GM12878 (cell line): Measurements from ENCODE around the gene FAM20A. TPM values are rescaled to one million over a fixed set of nuclear protein-coding genes. Genes with fewer than 3 reads are reported as not detected.

ENCODE experiments used
- ATF7 ChIP-seq: fragments of 450-650 bp; IDR thresholded peaks from 2 replicates; pipeline ENCODE4 v1.6.1; 2016; ENCODE audit warnings: low read depth, mild to moderate bottlenecking
- BACH1 ChIP-seq: fragments of 450-650 bp; IDR thresholded peaks from 2 replicates; pipeline ENCODE4 v1.6.1; 2017; ENCODE audit warnings: mild to moderate bottlenecking, borderline replicate concordance
- CHD4 ChIP-seq: fragments of 200-600 bp; sonication (generic); IDR thresholded peaks from 2 replicates; pipeline ENCODE4 v1.6.1; 2016; ENCODE audit warnings: mild to moderate bottlenecking
- CREM ChIP-seq: IDR thresholded peaks from 2 replicates; pipeline ENCODE4 v1.6.1; 2014; ENCODE audit warnings: antibody characterized with exemption, low read depth
- DPF2 ChIP-seq: fragments of 450-650 bp; IDR thresholded peaks from 2 replicates; pipeline ENCODE4 v1.6.1; 2017; ENCODE audit warnings: mild to moderate bottlenecking
- E4F1 ChIP-seq: fragments of 450-650 bp; IDR thresholded peaks from 2 replicates; pipeline ENCODE4 v1.6.1; 2018; ENCODE audit warnings: borderline replicate concordance, mild to moderate bottlenecking; ENCODE audit not compliant: partially characterized antibody
- EP300 ChIP-seq, 2 experiments: fragments of 150-350 bp in 1 of 2; IDR thresholded peaks; 2 replicates each; pipeline ENCODE4 v1.6.1; 2011 to 2012; ENCODE audit warnings: low read depth in 2 of 2, low read length in 2 of 2, borderline replicate concordance in 1 of 2, improper control_type of control experiment in 1 of 2, inconsistent platforms in 1 of 2; ENCODE audit not compliant: control insufficient read depth in 1 of 2
- FOXK2 ChIP-seq: fragments of 450-650 bp; IDR thresholded peaks from 2 replicates; pipeline ENCODE4 v1.6.1; 2017; ENCODE audit warnings: mild to moderate bottlenecking, moderate library complexity
- HDAC6 ChIP-seq: fragments of 200-600 bp; sonication (generic); IDR thresholded peaks from one replicate; pipeline ENCODE4 v1.8.0; 2017; ENCODE audit warnings: antibody characterized with exemption; ENCODE audit not compliant: unreplicated experiment
- KLF5 ChIP-seq: fragments of 450-650 bp; IDR thresholded peaks from 2 replicates; pipeline ENCODE4 v1.6.1; 2014; ENCODE audit warnings: mild to moderate bottlenecking; ENCODE audit not compliant: partially characterized antibody
- MXI1 ChIP-seq: fragments of 150-350 bp; IDR thresholded peaks from 2 replicates; pipeline ENCODE4 v1.6.1; 2011; ENCODE audit warnings: low read depth, mild to moderate bottlenecking, inconsistent platforms, low read length, improper control_type of control experiment
- NKRF ChIP-seq: fragments of 450-650 bp; conservative IDR thresholded peaks from 2 replicates; pipeline ENCODE4 v1.6.1; 2017; ENCODE audit warnings: mild to moderate bottlenecking, moderate library complexity
- NR2C1 ChIP-seq: fragments of 450-650 bp; IDR thresholded peaks from 2 replicates; pipeline ENCODE4 v1.6.1; 2017; ENCODE audit warnings: antibody characterized with exemption, mild to moderate bottlenecking, moderate library complexity
- NR2F1 ChIP-seq: fragments of 450-650 bp; conservative IDR thresholded peaks from 2 replicates; pipeline ENCODE4 v1.6.1; 2017; ENCODE audit warnings: mild to moderate bottlenecking
- PKNOX1 ChIP-seq: fragments of 450-650 bp; IDR thresholded peaks from 2 replicates; pipeline ENCODE4 v1.6.1; 2016; ENCODE audit warnings: mild to moderate bottlenecking
- PML ChIP-seq: IDR thresholded peaks from 2 replicates; pipeline ENCODE4 v1.6.1; 2012; ENCODE audit warnings: low read length, inconsistent platforms
- POLR2AphosphoS5 ChIP-seq: IDR thresholded peaks from 2 replicates; pipeline ENCODE4 v1.6.1; 2011; ENCODE audit warnings: mild to moderate bottlenecking, low read length, inconsistent platforms
- RFX5 ChIP-seq: IDR thresholded peaks from 2 replicates; pipeline ENCODE4 v1.6.1; 2011; ENCODE audit warnings: low read depth, low read length, improper control_type of control experiment
- STAT1 ChIP-seq: fragments of 450-650 bp; conservative IDR thresholded peaks from 2 replicates; pipeline ENCODE4 v1.6.1; 2014; ENCODE audit warnings: antibody characterized with exemption, mild to moderate bottlenecking
- ZNF207 ChIP-seq: fragments of 450-650 bp; IDR thresholded peaks from 2 replicates; pipeline ENCODE4 v1.6.1; 2014; ENCODE audit warnings: antibody characterized with exemption, mild to moderate bottlenecking, borderline replicate concordance
- ZNF24 ChIP-seq: fragments of 450-650 bp; IDR thresholded peaks from 2 replicates; pipeline ENCODE4 v1.6.1; 2017; ENCODE audit warnings: antibody characterized with exemption, mild to moderate bottlenecking
- polyA plus RNA-seq, 11 experiments: library from polyadenylated mRNA; depleted of rRNA in 4 of 11; unstranded in 6 of 11; stranded (reverse) in 5 of 11; fragments of >200 nt; fragmentation: Nextera tagmentation in 4 of 11; fragmentation: Illumina TruSeq in 1 of 11; extraction: Ambion mirVana in 4 of 11; extraction: Trizol in 1 of 11; gene quantifications; 1 replicate in 1 of 11; 2 replicates in 10 of 11; pipeline versions ENCODE4 v1.2.1 to v1.2.3, GENCODE V29; 2011 to 2016; ENCODE audit warnings: inconsistent platforms in 2 of 11, missing spikeins in 2 of 11, low read depth in 1 of 11
- total RNA-seq, 4 experiments: library from RNA; depleted of rRNA in 3 of 4; stranded (reverse); fragments of >200 nt in 3 of 4; fragmentation: Illumina TruSeq in 1 of 4; extraction: Trizol in 1 of 4; gene quantifications; 2 replicates each; pipeline versions ENCODE4 v1.2.1 to v1.2.3, GENCODE V29; 2013 to 2021

The FAM20A gene
- total and polyA plus RNA-seq, 10 of the 15 experiments (the other 5 are each of a cell fraction or from before 2014, with no cell fraction given), result 0.13 TPM; not detected in 9

- TF ChIP-seq NR2F1 (peak; percentile 65), E4F1 (peak; percentile 11), POLR2AphosphoS5 (peak; percentile 96), RFX5 (peak; percentile 50; the same call in 1 of the 2 replicates), EP300 (IDR thresholded peaks at IDR 0.05; ENCODE audit: borderline replicate concordance in 1 of 2, control insufficient read depth in 1 of 2, low read depth in 2 of 2, low read length in 2 of 2) (peak; percentile 67; a peak in 2 of 4 replicates), STAT1 (no peak), ZNF24 (no peak), NKRF (0 out of 2 replicates have a peak, but pooled peaks have one; percentile 64), HDAC6 (peak; percentile 73), BACH1 (peak; percentile 80), PML (peak; percentile 54; the same call in 1 of the 2 replicates), NR2C1 (peak; percentile 22; the same call in 1 of the 2 replicates), PKNOX1 (0 out of 2 replicates have a peak, but pooled peaks have one; percentile 7), FOXK2 (0 out of 2 replicates have a peak, but pooled peaks have one; percentile 55), KLF5 (peak; percentile 87), CHD4 (no peak), CREM (peak; percentile 87), DPF2 (peak; percentile 85), ATF7 (0 out of 2 replicates have a peak, but pooled peaks have one; percentile 39), MXI1 (peak; percentile 94), ZNF207 (peak; percentile 61; the same call in 1 of the 2 replicates)
Observed at GRCh38 chr17:68512247-68512959, 88.8 kb downstream of the FAM20A start, which contains the start of gene PRKAR1A (continued).
